Peyer's patch (tissue), 4 donors: ENCODE measurements around the gene GPR15. TPM values are rescaled to one million over a fixed set of nuclear protein-coding genes. Genes with fewer than 3 reads are reported as not detected.
"Not testable (repeated sequence)": the region's sequence is repeated elsewhere in the genome, so short reads cannot be mapped to it uniquely, and the experiment has no call there.

Source experiments
- DNase-seq, 3 donors: peaks; one replicate each; pipeline ENCODE4 v3.0.0-alpha.2; 2017 to 2019
- H3K27ac ChIP-seq, 4 donors: fragments of 200-600 bp; sonication (generic); one replicate each; pipeline ENCODE4 v1.5.1; 2016 to 2019
- H3K27me3 ChIP-seq, 2 donors: fragments of 200-600 bp; sonication (generic); one replicate each; pipeline ENCODE4 v1.5.1; 2019
- H3K36me3 ChIP-seq, 3 donors: fragments of 200-600 bp; sonication (generic); one replicate each; pipeline ENCODE4 v1.5.1; 2016 to 2019
- H3K4me1 ChIP-seq, 4 donors: fragments of 200-600 bp; sonication (generic); one replicate each; pipeline ENCODE4 v1.5.1; 2016 to 2019
- H3K4me3 ChIP-seq, 4 donors: fragments of 200-600 bp; sonication (generic); 1 replicate in 3 of 4; 2 replicates in 1 of 4; pipeline ENCODE4 v1.5.1; 2016 to 2019; ENCODE audit warnings: mild to moderate bottlenecking in 1 of 4
- H3K9me3 ChIP-seq, 4 donors: fragments of 200-600 bp; sonication (generic); one replicate each; pipeline ENCODE4 v1.5.1; 2016 to 2019; ENCODE audit warnings: mild to moderate bottlenecking in 1 of 4
- POLR2A ChIP-seq, 2 donors: fragments of 450-650 bp; IDR thresholded peaks; one replicate each; pipeline ENCODE4 v1.5.1; 2017; ENCODE audit warnings: antibody characterized with exemption in 2 of 2, mild to moderate bottlenecking in 2 of 2, moderate library complexity in 2 of 2
- total RNA-seq, 4 donors: library from RNA; depleted of rRNA; stranded (reverse); fragments of >200 nt; gene quantifications; one replicate each; pipeline ENCODE4 v1.1.0, GENCODE V29; 2016
- TF ChIP-seq, protein P1 (sequence below), 6 experiments: fragments of 450-650 bp in 4 of 6; fragments of 200-600 bp in 2 of 6; sonication (generic) in 1 of 6; IDR thresholded peaks; one replicate each; pipeline ENCODE4 v1.5.1; 2017 to 2019; ENCODE audit warnings: antibody characterized with exemption in 6 of 6, mild to moderate bottlenecking in 3 of 6, moderate library complexity in 1 of 6

The GPR15 gene
- total RNA-seq, 4 donors from 2014 or later = 1.2 to 26.4 (median 5.1) TPM; not detected in 1

GRCh38 chr3:98554580-98554979 lies 22.8 kb downstream of the GPR15 start:
- peaks cover 0 to 12% (median 5%) of the 10 kb centered on the region in 4 donors for H3K4me1 ChIP-seq
- no peaks in the 10 kb centered on the region for H3K36me3 ChIP-seq
- H3K27me3 ChIP-seq = no peaks in the 10 kb centered on the region
- H3K27ac ChIP-seq = peak overlapping the region in 3 of 4 donors; percentile 47 to 75 (median 69)
- no peak overlapping the region for H3K4me3 ChIP-seq
- DNase-seq = no peak
- no peaks in the 10 kb centered on the region for H3K9me3 ChIP-seq
- TF ChIP-seq, protein P1, sequence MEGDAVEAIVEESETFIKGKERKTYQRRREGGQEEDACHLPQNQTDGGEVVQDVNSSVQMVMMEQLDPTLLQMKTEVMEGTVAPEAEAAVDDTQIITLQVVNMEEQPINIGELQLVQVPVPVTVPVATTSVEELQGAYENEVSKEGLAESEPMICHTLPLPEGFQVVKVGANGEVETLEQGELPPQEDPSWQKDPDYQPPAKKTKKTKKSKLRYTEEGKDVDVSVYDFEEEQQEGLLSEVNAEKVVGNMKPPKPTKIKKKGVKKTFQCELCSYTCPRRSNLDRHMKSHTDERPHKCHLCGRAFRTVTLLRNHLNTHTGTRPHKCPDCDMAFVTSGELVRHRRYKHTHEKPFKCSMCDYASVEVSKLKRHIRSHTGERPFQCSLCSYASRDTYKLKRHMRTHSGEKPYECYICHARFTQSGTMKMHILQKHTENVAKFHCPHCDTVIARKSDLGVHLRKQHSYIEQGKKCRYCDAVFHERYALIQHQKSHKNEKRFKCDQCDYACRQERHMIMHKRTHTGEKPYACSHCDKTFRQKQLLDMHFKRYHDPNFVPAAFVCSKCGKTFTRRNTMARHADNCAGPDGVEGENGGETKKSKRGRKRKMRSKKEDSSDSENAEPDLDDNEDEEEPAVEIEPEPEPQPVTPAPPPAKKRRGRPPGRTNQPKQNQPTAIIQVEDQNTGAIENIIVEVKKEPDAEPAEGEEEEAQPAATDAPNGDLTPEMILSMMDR (IDR thresholded peaks at IDR 0.05) = no peak
- no peak for TF ChIP-seq POLR2A (IDR thresholded peaks at IDR 0.05)

DNA sequence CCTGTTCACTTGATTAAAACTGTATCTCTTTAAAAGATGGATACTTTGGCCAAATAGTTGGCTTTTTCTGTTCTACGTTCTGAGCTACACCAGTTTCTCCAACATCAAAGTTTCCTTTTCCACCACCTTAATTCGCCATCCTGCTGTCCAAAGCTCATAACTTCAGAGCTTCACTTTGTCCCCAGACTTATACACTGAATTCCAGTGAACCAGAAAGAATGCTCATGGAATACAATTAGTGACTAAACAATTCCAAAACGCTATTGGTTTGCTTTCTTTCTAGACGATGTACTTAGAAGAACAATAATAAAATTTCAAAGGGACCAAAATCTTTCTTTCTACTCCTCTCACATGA lies 23.2 kb downstream of the GPR15 start:
- H3K4me1 ChIP-seq = peaks cover 0 to 12% (median 5%) of the 10 kb centered on the region in 4 donors

DNA sequence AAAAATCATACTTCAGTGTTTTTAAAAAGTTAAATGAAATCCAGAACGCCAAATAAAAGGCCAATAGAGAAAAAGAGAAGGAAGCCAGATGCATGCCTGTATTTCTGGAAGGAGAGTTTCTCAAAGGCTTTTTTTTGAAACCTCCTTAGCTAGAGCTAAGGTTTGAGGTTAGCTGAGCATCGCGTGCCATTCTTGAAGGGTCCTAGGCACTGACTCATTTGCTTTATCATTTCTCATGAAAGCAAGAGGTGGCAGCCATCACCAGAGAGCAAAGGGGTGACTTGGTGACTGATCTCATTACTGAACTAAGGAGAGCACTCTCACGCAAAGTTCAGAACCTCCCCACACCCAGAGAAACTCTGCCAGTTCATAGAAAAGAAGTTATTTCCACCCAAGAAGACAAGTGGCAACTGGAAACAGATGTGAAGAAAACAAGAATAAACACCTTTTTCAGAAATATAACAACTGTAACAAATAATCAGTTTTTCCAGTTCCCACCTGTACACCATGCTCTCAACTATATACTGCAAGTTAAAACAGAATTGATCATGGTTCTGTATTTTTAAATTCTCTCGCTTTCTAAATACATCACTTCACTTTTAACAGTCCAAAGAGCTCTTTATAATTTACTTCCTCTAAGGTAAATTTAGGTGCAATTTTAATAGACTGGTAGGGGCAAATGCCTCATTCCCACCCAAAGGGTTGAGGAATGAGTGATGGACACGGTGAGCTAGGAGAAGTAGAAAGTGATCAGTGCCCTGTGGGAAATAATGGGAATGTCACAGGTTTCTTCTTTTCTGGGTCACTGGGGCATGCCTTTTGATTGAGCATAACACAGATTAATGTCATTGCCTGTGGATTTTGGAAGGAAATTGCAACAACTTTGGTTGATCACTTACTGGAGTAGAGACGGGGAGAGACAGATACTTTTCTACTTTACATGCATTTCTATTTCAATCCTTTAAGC lies 24.7 kb downstream of the GPR15 start:
- Histone ChIP-seq H3K36me3 (no peaks in the 10 kb centered on the region), H3K27me3 (no peaks in the 10 kb centered on the region), H3K4me3 (no peak overlapping the region), H3K27ac (peak overlapping the region; percentile 35 to 69 (median 57)), H3K9me3 (no peaks in the 10 kb centered on the region), H3K4me1 (peaks cover 0 to 9% (median 4%) of the 10 kb centered on the region in 4 donors)
- TF ChIP-seq, protein P1 (IDR thresholded peaks at IDR 0.05) = no peak
- TF ChIP-seq POLR2A (IDR thresholded peaks at IDR 0.05) = no peak
- DNase-seq = no peak

More for the DNA sequence above, 23.2 kb downstream of the GPR15 start:
- H3K27me3 ChIP-seq = no peaks in the 10 kb centered on the region
- TF ChIP-seq POLR2A (IDR thresholded peaks at IDR 0.05) = no peak
- TF ChIP-seq, protein P1 (IDR thresholded peaks at IDR 0.05) = no peak
- H3K27ac ChIP-seq = peak overlapping the region in 3 of 4 donors; percentile 47 to 75 (median 69)
- H3K36me3 ChIP-seq = no peaks in the 10 kb centered on the region
- H3K4me3 ChIP-seq = no peak overlapping the region
- DNase-seq = no peak
- H3K9me3 ChIP-seq = no peaks in the 10 kb centered on the region

GRCh38 chr3:98557324-98558010 lies 25.7 kb downstream of the GPR15 start:
- TF ChIP-seq, protein P1 (IDR thresholded peaks at IDR 0.05) = no peak
- no peak for TF ChIP-seq POLR2A (IDR thresholded peaks at IDR 0.05)
- H3K36me3 ChIP-seq = no peaks in the 10 kb centered on the region
- H3K9me3 ChIP-seq = no peaks in the 10 kb centered on the region
- no peaks in the 10 kb centered on the region for H3K27me3 ChIP-seq
- H3K4me1 ChIP-seq = no peaks in the 10 kb centered on the region
- no peak overlapping the region for H3K4me3 ChIP-seq
- no peak for DNase-seq
- peak overlapping the region; percentile 35 to 69 (median 57) for H3K27ac ChIP-seq

DNA sequence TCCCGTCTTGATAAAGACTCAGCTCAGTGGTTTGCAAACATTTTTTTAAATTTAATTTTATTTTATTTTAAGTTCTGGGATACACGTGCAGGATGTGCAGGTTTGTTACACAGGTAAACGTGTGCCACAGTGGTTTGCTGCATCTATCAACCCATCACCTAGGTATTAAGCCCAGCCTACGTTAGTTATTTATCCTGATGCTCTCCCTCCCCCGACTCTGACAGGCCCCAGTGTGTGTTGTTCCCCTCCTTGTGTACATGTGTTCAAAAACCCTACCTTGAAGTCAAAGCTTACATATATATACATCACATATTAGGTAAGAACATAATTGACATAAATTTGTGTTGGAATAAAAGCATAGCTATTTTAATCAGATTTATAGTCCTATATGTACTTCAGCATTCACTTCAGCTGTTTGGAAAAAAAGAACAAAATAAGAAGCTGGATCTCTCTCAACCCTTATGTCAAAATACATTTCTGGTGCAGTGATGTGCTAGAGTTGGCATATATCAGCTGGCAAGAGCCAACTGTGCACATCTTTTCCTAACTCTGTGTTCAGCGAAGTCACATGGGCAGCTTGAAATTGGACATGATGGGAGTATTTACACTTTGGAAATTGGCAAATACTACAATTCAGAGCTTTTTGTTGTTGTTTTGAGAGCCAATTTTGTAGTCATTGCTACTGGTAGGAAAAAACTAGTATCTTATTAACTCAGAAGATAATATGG lies 26.5 kb downstream of the GPR15 start:
- Histone ChIP-seq H3K27ac (peak overlapping the region in 2 of 4 donors; percentile 47 to 69), H3K9me3 (no peaks in the 10 kb centered on the region), H3K4me3 (no peak overlapping the region), H3K27me3 (no peaks in the 10 kb centered on the region), H3K4me1 (no peaks in the 10 kb centered on the region), H3K36me3 (no peaks in the 10 kb centered on the region)
- no peak for TF ChIP-seq POLR2A (IDR thresholded peaks at IDR 0.05)
- TF ChIP-seq, protein P1 (IDR thresholded peaks at IDR 0.05) = no peak
- DNase-seq = no peak

DNA sequence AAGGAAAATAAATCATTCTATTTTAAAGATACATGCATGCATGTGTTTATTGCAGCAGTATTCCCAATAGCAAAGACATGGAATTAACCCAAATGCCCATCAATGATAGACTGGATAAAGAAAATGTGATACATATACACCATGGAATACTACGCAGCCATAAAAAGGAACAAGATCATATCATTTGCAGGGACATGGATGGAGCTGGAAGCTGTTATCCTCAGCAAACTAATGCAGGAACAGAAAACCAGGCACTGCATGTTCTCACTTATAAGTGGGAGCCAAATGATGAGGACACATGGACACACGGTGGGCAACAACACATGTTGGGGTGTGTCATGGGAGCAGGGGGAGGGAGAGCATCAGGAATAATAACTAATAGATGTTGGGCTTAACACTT lies 28.0 kb downstream of the GPR15 start:
- H3K4me1 ChIP-seq, H3K4me3 ChIP-seq, H3K27me3 ChIP-seq, H3K9me3 ChIP-seq, H3K36me3 ChIP-seq, DNase-seq, H3K27ac ChIP-seq: not testable (repeated sequence)
